Heart left ventricle (tissue), 16 donors: ENCODE results near the gene CEP44. TPM values are rescaled to one million over a fixed set of nuclear protein-coding genes. Genes with fewer than 3 reads are reported as not detected.

Source experiments
- ATAC-seq, 4 donors: fragments of 200-7000 bp; cut with Tn5 transposase; one replicate each; pipeline ENCODE4 v1.9.1; 2020 to 2022; ENCODE audit warnings: moderate library complexity in 4 of 4, mild to moderate bottlenecking in 3 of 4, moderate number of reproducible peaks in 1 of 4
- DNase-seq, 5 donors: peaks; one replicate each; pipeline ENCODE4 v3.0.0-alpha.2; 2020
- H3K27ac ChIP-seq, 12 donors: fragments of 200-600 bp; sonication (generic) in 4 of 12; one replicate each; pipeline versions ENCODE4 v1.5.0 to v1.8.0; 2016 to 2022; ENCODE audit warnings: mild to moderate bottlenecking in 2 of 12
- H3K27me3 ChIP-seq, 9 donors: fragments of 200-600 bp; sonication (generic) in 2 of 9; one replicate each; pipeline versions ENCODE4 v1.5.1 to v1.8.0; 2016 to 2022; ENCODE audit warnings: mild to moderate bottlenecking in 3 of 9
- H3K36me3 ChIP-seq, 9 donors: fragments of 200-600 bp; sonication (generic) in 2 of 9; one replicate each; pipeline versions ENCODE4 v1.5.0 to v1.8.0; 2018 to 2022; ENCODE audit warnings: mild to moderate bottlenecking in 2 of 9
- H3K4me1 ChIP-seq, 12 donors: fragments of 200-600 bp; sonication (generic) in 4 of 12; one replicate each; pipeline versions ENCODE4 v1.5.0 to v1.8.0; 2016 to 2022; ENCODE audit warnings: mild to moderate bottlenecking in 3 of 12
- H3K4me3 ChIP-seq, 12 donors: fragments of 200-600 bp; sonication (generic) in 4 of 12; one replicate each; pipeline versions ENCODE4 v1.5.0 to v1.8.0; 2017 to 2022; ENCODE audit warnings: mild to moderate bottlenecking in 9 of 12, moderate library complexity in 4 of 12
- H3K9me3 ChIP-seq, 12 donors: fragments of 200-600 bp; sonication (generic) in 4 of 12; one replicate each; pipeline versions ENCODE4 v1.5.0 to v1.8.0; 2016 to 2022; ENCODE audit warnings: mild to moderate bottlenecking in 1 of 12
- POLR2A ChIP-seq, 2 donors: fragments of 450-650 bp; IDR thresholded peaks; one replicate each; pipeline ENCODE4 v1.6.1; 2017; ENCODE audit warnings: antibody characterized with exemption in 2 of 2, mild to moderate bottlenecking in 2 of 2, moderate library complexity in 2 of 2
- WGBS, 4 donors: extraction: QIAGEN DNeasy Blood & Tissue Kit in 2 of 4; methylation state at CpG; one replicate each; pipeline versions ENCODE4 v1.1.5 to v1.1.7; 2013 to 2018; 5-methylcytosine and 5-hydroxymethylcytosine counted together
- intact Hi-C, 10 donors: fragments of 100-400 bp; cut with DNase I; formaldehyde crosslinking; loops; one replicate each; pipeline versions ENCODE4 v1.11.1 to v1.14.2; 2022
- polyA plus RNA-seq, 2 donors: library from polyadenylated mRNA; stranded (reverse); fragments of 200-250 nt; gene quantifications; one replicate each; pipeline ENCODE4 v1.2.3, GENCODE V29; 2013
- total RNA-seq, 9 donors: library from RNA; depleted of rRNA in 2 of 9; stranded (reverse); fragments of >200 nt in 2 of 9; fragmentation: NEBNext Ultra II Directional in 3 of 9; extraction: Animal tissue kit (Norgen Biotek cat#: 25700) in 3 of 9; gene quantifications; one replicate each; pipeline versions ENCODE4 v1.1.0 to v1.2.4, GENCODE V29; 2016 to 2023
- TF ChIP-seq, protein P1 (sequence below), 12 donors: fragments of 200-600 bp; sonication (generic) in 4 of 12; IDR thresholded peaks; one replicate each; pipeline versions ENCODE4 v1.5.0 to v1.8.0; 2018 to 2022; ENCODE audit warnings: antibody characterized with exemption in 12 of 12, mild to moderate bottlenecking in 5 of 12
- donor health status: ischemic (EF 13 %, LVEDD 7.1; RV severe dilation, severe dysfunction).
- donor health status: healthy with polysubstance abuse.
- donor health status: DM: no; HTN: yes; CAD: no.
- donor health status: DM: no; HTN: no; CAD: no.
- donor health status: ischemic (EF 25% LVEDD 6.9; RV normal size, moderate dysfunction).
- donor health status: ischemic (EF 25% LVEDD 5.7; RV mildly dilated, moderate dysfunction).
- donor health status: healthy.
- donor health status: DM: yes; HTN: yes; CAD: no.
- donor health status: ischemic (EF 35%, LVEDD 5.7; RV mildly dilated, moderate dysfunction).
- donor health status: nonischemic (EF 11% LVEDD 7.7; RV severe dilation, severe dysfunction).
- donor health status: DM: yes; HTN: yes; CAD: no.
- donor health status: PGD.
- donor health status: ischemic (EF 29% LVEDD 5.4; RV normal size, mild dysfunction).
- donor health status: nonischemic (EF 23%, LVEDD 6.1; RV moderate dilation, normal function).

The CEP44 gene
- total and polyA plus RNA-seq, 11 donors, result 5.2 to 17.6 (median 9.6) TPM

DNA sequence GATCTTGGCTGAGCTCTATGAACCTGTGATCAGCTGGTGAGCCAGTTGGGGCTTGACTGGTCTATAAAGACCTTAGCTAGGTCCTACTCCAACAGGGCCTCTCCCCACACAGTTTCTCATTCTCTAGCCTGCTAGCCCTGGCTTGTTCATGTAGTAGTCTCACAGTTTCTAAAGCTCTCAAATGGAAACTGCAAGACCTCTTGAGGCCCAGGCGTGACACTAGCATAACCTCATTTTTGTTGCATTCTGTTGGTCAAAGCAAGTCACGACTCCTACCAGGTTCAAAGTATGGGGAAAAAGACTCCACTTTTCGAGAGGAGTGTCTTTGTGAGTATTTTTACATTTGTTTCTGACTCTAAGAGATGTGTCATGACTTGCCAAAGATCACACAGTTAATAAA, 50.9 kb downstream of the CEP44 start:
- WGBS, 4 donors, result 84 to 96% (median 89%) methylated on average over 3 of the region's 3 CpGs
- no peak overlapping the region for H3K4me3 ChIP-seq
- H3K9me3 ChIP-seq, result no peaks in the 10 kb centered on the region
- H3K4me1 ChIP-seq, result no peaks in the 10 kb centered on the region
- no peak for ATAC-seq
- no peak for DNase-seq
- TF ChIP-seq POLR2A (IDR thresholded peaks at IDR 0.05), result no peak
- TF ChIP-seq, protein P1, sequence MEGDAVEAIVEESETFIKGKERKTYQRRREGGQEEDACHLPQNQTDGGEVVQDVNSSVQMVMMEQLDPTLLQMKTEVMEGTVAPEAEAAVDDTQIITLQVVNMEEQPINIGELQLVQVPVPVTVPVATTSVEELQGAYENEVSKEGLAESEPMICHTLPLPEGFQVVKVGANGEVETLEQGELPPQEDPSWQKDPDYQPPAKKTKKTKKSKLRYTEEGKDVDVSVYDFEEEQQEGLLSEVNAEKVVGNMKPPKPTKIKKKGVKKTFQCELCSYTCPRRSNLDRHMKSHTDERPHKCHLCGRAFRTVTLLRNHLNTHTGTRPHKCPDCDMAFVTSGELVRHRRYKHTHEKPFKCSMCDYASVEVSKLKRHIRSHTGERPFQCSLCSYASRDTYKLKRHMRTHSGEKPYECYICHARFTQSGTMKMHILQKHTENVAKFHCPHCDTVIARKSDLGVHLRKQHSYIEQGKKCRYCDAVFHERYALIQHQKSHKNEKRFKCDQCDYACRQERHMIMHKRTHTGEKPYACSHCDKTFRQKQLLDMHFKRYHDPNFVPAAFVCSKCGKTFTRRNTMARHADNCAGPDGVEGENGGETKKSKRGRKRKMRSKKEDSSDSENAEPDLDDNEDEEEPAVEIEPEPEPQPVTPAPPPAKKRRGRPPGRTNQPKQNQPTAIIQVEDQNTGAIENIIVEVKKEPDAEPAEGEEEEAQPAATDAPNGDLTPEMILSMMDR (IDR thresholded peaks at IDR 0.05), result no peak
- no peaks in the 10 kb centered on the region for H3K36me3 ChIP-seq
- H3K27ac ChIP-seq, result no peak overlapping the region
- H3K27me3 ChIP-seq, result no peaks in the 10 kb centered on the region
- intact Hi-C loops, result no loop called here

DNA sequence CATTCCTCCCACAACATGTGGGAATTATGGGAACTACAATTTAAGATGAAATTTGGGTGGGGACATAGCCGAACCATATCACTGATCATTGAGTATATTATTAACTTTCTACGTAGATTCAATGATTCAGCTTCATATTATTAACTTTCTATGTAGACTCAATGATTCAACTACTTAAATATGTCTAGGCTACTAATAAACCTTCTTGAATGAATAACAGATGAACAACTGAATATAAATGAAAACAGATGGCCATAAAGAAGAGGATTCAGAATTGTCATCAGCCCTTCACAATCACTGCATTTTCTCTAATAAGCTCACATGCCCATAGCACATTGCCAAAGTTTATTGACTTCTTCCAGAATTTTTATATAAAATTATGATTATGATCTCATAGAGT, 57.0 kb downstream of the CEP44 start:
- 90 to 94% (median 93%) methylated on average over 2 of the region's 2 CpGs for WGBS, 4 donors
- Histone ChIP-seq H3K4me3 (no peak overlapping the region), H3K9me3 (no peaks in the 10 kb centered on the region), H3K27me3 (no peaks in the 10 kb centered on the region), H3K4me1 (no peaks in the 10 kb centered on the region), H3K27ac (no peak overlapping the region), H3K36me3 (no peaks in the 10 kb centered on the region)
- TF ChIP-seq, protein P1 (IDR thresholded peaks at IDR 0.05), result no peak
- TF ChIP-seq POLR2A (IDR thresholded peaks at IDR 0.05), result no peak
- DNase-seq (no peak), ATAC-seq (no peak)
- intact Hi-C loops, result no loop called here

DNA sequence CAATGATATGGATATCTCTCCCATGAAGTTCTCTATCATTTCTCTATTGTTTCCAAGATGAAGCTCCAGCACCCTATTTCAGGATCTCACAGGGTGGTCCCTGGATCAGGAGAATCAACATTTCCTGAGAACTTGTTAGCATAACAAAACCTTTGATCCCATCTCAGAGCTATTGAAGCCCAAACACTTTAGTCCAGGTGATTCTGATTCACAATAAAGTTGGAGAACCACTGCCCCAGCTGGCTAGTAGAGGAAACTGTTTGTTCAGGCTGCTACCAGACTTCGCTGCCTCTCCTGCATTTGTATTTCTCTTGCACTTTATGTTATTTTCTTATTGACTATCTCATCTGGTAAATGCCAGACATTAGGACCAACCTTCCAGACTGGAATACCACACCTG, 65.4 kb downstream of the CEP44 start:
- TF ChIP-seq, protein P1 (IDR thresholded peaks at IDR 0.05), result no peak
- TF ChIP-seq POLR2A (IDR thresholded peaks at IDR 0.05), result no peak

DNA sequence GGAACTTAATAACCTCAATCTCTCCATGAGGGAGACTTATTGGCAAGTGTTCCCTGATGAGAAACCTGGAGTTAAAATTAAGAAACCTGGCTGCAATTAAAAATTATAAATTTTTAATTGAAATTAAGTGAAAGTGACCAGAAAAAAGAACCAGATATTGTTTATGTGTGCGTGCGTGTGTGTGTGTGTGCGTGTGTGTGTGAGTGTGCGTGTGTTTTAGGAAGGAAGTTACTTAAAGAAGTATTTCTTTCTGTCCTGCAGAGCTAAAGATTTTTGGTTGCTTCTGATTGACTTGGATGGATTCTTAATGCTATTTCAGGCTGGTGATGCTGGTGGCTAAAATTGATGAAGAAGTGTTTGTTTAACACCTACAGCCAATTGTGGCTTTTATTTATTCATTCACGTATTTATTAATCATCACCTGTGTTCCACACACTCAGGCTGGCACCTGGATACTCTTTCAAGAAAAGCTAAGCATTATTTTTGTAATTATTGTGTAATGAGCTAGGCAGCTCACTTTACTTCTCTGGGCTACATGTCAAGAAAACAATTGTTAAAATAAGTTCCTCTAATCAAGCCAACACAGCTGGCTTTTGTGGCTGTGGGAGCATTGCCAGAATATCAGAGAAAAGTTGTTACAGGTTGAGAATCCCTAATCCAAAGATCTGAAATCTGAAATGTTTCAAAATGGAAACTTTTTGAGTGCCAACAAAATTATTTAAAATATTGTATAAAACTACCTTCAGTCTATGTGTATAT, 68.5 kb downstream of the CEP44 start:
- peaks cover 0 to 5% (median 0%) of the 10 kb centered on the region in 12 donors for H3K4me1 ChIP-seq
- 40 to 64% (median 56%) methylated on average over 5 of the region's 5 CpGs for WGBS, 4 donors
- DNase-seq, result no peak
- H3K4me3 ChIP-seq, result no peak overlapping the region
- no peak overlapping the region for H3K27ac ChIP-seq
- no peaks in the 10 kb centered on the region for H3K36me3 ChIP-seq
- TF ChIP-seq, protein P1 (IDR thresholded peaks at IDR 0.05), result no peak
- no peak for TF ChIP-seq POLR2A (IDR thresholded peaks at IDR 0.05)
- intact Hi-C loops, result no loop called here
- peak in 2 of 4 donors; percentile 41 to 69 for ATAC-seq
- H3K27me3 ChIP-seq, result no peaks in the 10 kb centered on the region
- peaks cover 0 to 8% (median 0%) of the 10 kb centered on the region in 12 donors for H3K9me3 ChIP-seq

More for the DNA sequence above, 65.4 kb downstream of the CEP44 start:
- ATAC-seq, result no peak
- Histone ChIP-seq H3K36me3 (no peaks in the 10 kb centered on the region), H3K4me3 (no peak overlapping the region), H3K27me3 (no peaks in the 10 kb centered on the region), H3K27ac (no peak overlapping the region), H3K4me1 (peaks cover 0 to 5% (median 0%) of the 10 kb centered on the region in 12 donors), H3K9me3 (peaks cover 0 to 8% (median 0%) of the 10 kb centered on the region in 12 donors)
- intact Hi-C loops, result no loop called here
- DNase-seq, result no peak
- 83 to 93% (median 87%) methylated on average over 1 of the region's 1 CpG for WGBS, 4 donors
